DND-41 (cell line): ENCODE results near the gene CLDN24.

ENCODE experiments used
- ATAC-seq: fragments of 200-7000 bp; cut with Tn5 transposase; 3 replicates; pipeline ENCODE4 v1.9.1; 2021; ENCODE audit warnings: low read depth; ENCODE audit not compliant: insufficient read depth
- DNase-seq: peaks from one replicate; pipeline ENCODE4 v3.0.0-alpha.2; 2020
- H2AFZ ChIP-seq: 2 replicates; pipeline ENCODE4 v1.6.0; 2012; ENCODE audit warnings: low read depth, low read length
- H3K27ac ChIP-seq: 2 replicates; pipeline ENCODE4 v1.5.1; 2012; ENCODE audit warnings: low read length, inconsistent platforms
- H3K27me3 ChIP-seq: fragments of 200-600 bp; sonication (generic); 2 replicates; pipeline ENCODE4 v1.6.0; 2012; ENCODE audit warnings: low read length, mild to moderate bottlenecking, inconsistent platforms; ENCODE audit not compliant: insufficient read depth, poor library complexity
- H3K36me3 ChIP-seq: 2 replicates; pipeline ENCODE4 v1.5.1; 2012; ENCODE audit warnings: low read length, inconsistent platforms; ENCODE audit not compliant: insufficient read depth
- H3K4me1 ChIP-seq: 2 replicates; pipeline ENCODE4 v1.5.1; 2012; ENCODE audit warnings: mild to moderate bottlenecking, low read length; ENCODE audit not compliant: insufficient read depth
- H3K4me2 ChIP-seq: 2 replicates; pipeline ENCODE4 v1.6.0; 2012; ENCODE audit warnings: mild to moderate bottlenecking, moderate library complexity, low read length, inconsistent platforms; ENCODE audit not compliant: insufficient read depth
- H3K4me3 ChIP-seq, 2 experiments: fragments of 200-600 bp in 1 of 2; shearing (Covaris generic) in 1 of 2; 2 replicates each; pipeline ENCODE4 v1.5.1; 2012 to 2016; ENCODE audit warnings: inconsistent platforms in 2 of 2, low read length in 2 of 2, mild to moderate bottlenecking in 2 of 2, low read depth in 1 of 2, moderate library complexity in 1 of 2
- H3K79me2 ChIP-seq: 2 replicates; pipeline ENCODE4 v1.6.0; 2012; ENCODE audit warnings: low read length, inconsistent platforms; ENCODE audit not compliant: insufficient read depth
- H3K9ac ChIP-seq: 2 replicates; pipeline ENCODE4 v1.6.0; 2012; ENCODE audit warnings: low read depth, mild to moderate bottlenecking, inconsistent platforms, low read length, moderate library complexity
- H3K9me3 ChIP-seq: 2 replicates; pipeline ENCODE4 v1.5.1; 2012; ENCODE audit warnings: low read length, moderate library complexity, mild to moderate bottlenecking, inconsistent platforms; ENCODE audit not compliant: insufficient read depth, severe bottlenecking
- H4K20me1 ChIP-seq: 2 replicates; pipeline ENCODE4 v1.6.0; 2012; ENCODE audit warnings: low read length; ENCODE audit not compliant: insufficient read depth
- EZH2 ChIP-seq: IDR thresholded peaks from 3 replicates; pipeline ENCODE4 v1.6.1; 2012; ENCODE audit warnings: borderline replicate concordance, low read depth, mild to moderate bottlenecking, moderate library complexity, low read length, inconsistent platforms; ENCODE audit not compliant: severe bottlenecking
- TF ChIP-seq, protein P1 (sequence below): IDR thresholded peaks from 2 replicates; pipeline ENCODE4 v1.5.1; 2012; ENCODE audit warnings: borderline replicate concordance, low read length, moderate library complexity, mild to moderate bottlenecking; ENCODE audit not compliant: poor library complexity, severe bottlenecking; ENCODE audit errors: extremely low read depth

Gene CLDN24

DNA sequence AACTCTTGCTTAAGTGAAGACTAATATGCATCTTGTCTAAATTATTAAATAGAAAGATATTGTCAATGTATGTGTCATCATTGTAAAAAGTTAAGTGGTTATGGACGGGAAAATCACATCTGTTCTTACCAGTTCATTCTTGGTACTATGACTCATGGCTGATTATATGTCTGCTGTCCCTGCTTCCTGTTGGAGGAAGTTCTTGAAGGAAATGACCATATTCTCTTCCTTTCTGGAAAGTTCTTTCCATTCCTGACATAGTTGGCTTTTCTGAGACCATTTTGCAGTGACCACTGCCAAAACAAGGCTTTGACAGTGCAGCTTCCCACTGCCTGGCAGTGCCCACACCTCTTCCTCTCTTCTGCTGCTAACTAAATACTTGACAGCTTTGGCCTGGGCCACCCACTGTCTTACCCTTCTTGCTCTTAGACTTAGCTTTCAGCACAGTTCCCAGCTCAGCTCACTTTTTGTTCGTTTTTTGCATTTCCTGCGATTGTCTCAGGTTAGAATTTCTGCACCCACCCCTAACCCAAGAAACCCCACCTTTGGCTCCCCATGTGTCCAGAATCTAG, 13.2 kb upstream of the CLDN24 start:
- no peak for ATAC-seq
- no peak for DNase-seq
- Histone ChIP-seq H3K4me1 (no peaks in the 10 kb centered on the region), H2AFZ (no peak overlapping the region), H3K36me3 (no peaks in the 10 kb centered on the region), H3K27ac (no peak overlapping the region), H3K9ac (no peak overlapping the region), H3K4me3 (no peak overlapping the region), H3K27me3 (no peaks in the 10 kb centered on the region), H4K20me1 (no peaks in the 10 kb centered on the region), H3K79me2 (no peaks in the 10 kb centered on the region), H3K9me3 (no peaks in the 10 kb centered on the region), H3K4me2 (no peak overlapping the region)
- TF ChIP-seq, protein P1, sequence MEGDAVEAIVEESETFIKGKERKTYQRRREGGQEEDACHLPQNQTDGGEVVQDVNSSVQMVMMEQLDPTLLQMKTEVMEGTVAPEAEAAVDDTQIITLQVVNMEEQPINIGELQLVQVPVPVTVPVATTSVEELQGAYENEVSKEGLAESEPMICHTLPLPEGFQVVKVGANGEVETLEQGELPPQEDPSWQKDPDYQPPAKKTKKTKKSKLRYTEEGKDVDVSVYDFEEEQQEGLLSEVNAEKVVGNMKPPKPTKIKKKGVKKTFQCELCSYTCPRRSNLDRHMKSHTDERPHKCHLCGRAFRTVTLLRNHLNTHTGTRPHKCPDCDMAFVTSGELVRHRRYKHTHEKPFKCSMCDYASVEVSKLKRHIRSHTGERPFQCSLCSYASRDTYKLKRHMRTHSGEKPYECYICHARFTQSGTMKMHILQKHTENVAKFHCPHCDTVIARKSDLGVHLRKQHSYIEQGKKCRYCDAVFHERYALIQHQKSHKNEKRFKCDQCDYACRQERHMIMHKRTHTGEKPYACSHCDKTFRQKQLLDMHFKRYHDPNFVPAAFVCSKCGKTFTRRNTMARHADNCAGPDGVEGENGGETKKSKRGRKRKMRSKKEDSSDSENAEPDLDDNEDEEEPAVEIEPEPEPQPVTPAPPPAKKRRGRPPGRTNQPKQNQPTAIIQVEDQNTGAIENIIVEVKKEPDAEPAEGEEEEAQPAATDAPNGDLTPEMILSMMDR: no peak
- TF ChIP-seq EZH2: no peak

DNA sequence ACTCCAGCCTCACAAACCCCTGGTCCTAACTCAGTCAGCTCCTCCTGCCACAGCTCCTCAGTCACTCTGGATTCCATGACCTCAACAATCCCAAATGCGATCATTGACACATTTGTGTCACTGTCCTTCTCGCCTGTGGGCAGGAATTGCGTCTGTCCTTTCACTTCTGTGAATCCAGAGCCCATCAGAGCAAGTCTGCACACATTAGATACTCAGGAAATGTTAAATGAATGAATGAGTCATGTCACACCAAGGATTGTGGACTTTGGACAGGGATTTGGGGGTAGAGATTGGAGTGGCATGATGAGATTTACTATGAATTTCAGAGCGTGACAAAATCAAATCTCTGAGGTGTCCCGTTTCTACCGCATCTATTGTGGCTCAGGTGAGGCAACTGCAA, 11.8 kb upstream of the CLDN24 start:
- Histone ChIP-seq H3K36me3 (no peaks in the 10 kb centered on the region), H2AFZ (no peak overlapping the region), H3K27ac (no peak overlapping the region), H3K4me3 (no peak overlapping the region), H3K4me1 (no peaks in the 10 kb centered on the region), H3K9me3 (no peaks in the 10 kb centered on the region), H3K27me3 (no peaks in the 10 kb centered on the region), H4K20me1 (no peaks in the 10 kb centered on the region), H3K79me2 (no peaks in the 10 kb centered on the region), H3K9ac (no peak overlapping the region), H3K4me2 (no peak overlapping the region)
- no peak for TF ChIP-seq EZH2
- TF ChIP-seq, protein P1: no peak
- ATAC-seq (no peak), DNase-seq (no peak)

DNA sequence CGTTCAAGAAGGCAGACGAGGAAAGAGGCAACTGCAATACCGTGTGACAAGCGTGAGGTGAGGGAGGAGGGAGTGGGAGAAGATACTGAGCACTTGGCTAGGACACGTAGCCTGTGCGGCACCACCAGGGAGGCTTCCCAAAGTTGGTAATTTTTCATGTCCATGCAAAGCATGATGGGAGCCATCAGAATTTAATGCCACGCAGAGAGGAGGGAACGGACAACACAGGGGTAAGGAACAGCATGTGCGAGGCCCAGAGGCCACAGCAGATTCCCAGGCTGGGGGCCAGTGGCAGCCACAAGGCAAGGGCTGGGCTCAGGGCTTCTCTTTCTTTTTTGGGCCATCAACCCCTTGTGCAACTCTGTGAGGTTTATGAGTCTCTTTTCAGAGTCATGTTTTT, 11.0 kb upstream of the CLDN24 start:
- Histone ChIP-seq H3K4me3 (no peak overlapping the region), H3K9me3 (no peaks in the 10 kb centered on the region), H3K36me3 (no peaks in the 10 kb centered on the region), H3K79me2 (no peaks in the 10 kb centered on the region), H3K9ac (no peak overlapping the region), H4K20me1 (no peaks in the 10 kb centered on the region), H3K27ac (no peak overlapping the region), H3K27me3 (no peaks in the 10 kb centered on the region), H3K4me2 (no peak overlapping the region), H2AFZ (no peak overlapping the region), H3K4me1 (no peaks in the 10 kb centered on the region)
- DNase-seq (no peak), ATAC-seq (no peak)
- TF ChIP-seq, protein P1: no peak
- TF ChIP-seq EZH2: no peak

DNA sequence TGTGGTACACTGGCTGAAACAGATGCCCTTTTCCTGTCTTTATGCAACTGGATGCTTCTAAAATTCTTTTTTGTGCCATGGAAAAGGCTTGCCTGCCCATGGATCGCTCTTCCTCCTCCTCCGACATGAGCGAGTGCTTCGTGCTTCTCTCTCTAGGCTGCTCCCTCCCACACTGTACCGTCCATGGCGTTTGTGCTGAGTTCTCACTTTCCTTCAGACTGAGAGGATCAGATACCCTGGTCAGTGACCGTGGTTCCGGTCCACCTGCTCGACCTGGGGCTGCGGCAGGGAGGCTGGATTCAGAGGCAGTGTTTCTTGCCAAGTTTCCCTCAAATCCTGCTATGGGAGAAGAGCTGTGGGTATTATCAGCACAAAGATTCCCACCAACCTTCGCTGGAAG, 10.2 kb upstream of the CLDN24 start:
- Histone ChIP-seq H2AFZ (no peak overlapping the region), H4K20me1 (no peaks in the 10 kb centered on the region), H3K9ac (no peak overlapping the region), H3K4me1 (no peaks in the 10 kb centered on the region), H3K4me2 (no peak overlapping the region), H3K79me2 (no peaks in the 10 kb centered on the region), H3K36me3 (no peaks in the 10 kb centered on the region), H3K4me3 (no peak overlapping the region), H3K27ac (no peak overlapping the region), H3K9me3 (no peaks in the 10 kb centered on the region), H3K27me3 (no peaks in the 10 kb centered on the region)
- DNase-seq (no peak), ATAC-seq (no peak)
- TF ChIP-seq EZH2: no peak
- TF ChIP-seq, protein P1: no peak
